OCI-LY3 (cell line): ENCODE results near the gene KLF16.

ENCODE experiments used
- EZH2phosphoT487 ChIP-seq: fragments of 200-600 bp; shearing (Covaris generic); IDR thresholded peaks from 2 replicates; pipeline ENCODE4 v1.6.1; 2018; ENCODE audit warnings: antibody characterized with exemption, mixed run types, low read depth
- TF ChIP-seq, protein P1 (sequence below): fragments of 200-600, 300-600 bp; sonication (generic); IDR thresholded peaks from 2 replicates; pipeline ENCODE4 v1.5.1; 2014; ENCODE audit warnings: antibody characterized with exemption, low read length, low read depth

- TF ChIP-seq, protein P1, sequence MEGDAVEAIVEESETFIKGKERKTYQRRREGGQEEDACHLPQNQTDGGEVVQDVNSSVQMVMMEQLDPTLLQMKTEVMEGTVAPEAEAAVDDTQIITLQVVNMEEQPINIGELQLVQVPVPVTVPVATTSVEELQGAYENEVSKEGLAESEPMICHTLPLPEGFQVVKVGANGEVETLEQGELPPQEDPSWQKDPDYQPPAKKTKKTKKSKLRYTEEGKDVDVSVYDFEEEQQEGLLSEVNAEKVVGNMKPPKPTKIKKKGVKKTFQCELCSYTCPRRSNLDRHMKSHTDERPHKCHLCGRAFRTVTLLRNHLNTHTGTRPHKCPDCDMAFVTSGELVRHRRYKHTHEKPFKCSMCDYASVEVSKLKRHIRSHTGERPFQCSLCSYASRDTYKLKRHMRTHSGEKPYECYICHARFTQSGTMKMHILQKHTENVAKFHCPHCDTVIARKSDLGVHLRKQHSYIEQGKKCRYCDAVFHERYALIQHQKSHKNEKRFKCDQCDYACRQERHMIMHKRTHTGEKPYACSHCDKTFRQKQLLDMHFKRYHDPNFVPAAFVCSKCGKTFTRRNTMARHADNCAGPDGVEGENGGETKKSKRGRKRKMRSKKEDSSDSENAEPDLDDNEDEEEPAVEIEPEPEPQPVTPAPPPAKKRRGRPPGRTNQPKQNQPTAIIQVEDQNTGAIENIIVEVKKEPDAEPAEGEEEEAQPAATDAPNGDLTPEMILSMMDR = no peak
- TF ChIP-seq EZH2phosphoT487 = no peak
Measured at GRCh38 chr19:1856698-1857603, 6.4 kb downstream of the KLF16 start.
